ENCODE results near the gene PRDM16. TPM values are rescaled to one million over a fixed set of nuclear protein-coding genes. Genes with fewer than 3 reads are reported as not detected.

The PRDM16 gene
- total and polyA plus RNA-seq, 2 of the 8 experiments (the other 6 are each of a cell fraction or from before 2014, with no cell fraction given), result 0.39 to 0.43 TPM

- no peak for TF ChIP-seq CHD7 (IDR thresholded peaks at IDR 0.05; ENCODE audit: insufficient replicate concordance, low read length)
These were observed 400.3 kb downstream of the PRDM16 start (continued) for GRCh38 chr1:3469104-3469848.

All from H1 (cell line).